ENCODE results near the gene D2HGDH. TPM values are rescaled to one million over a fixed set of nuclear protein-coding genes. Genes with fewer than 3 reads are reported as not detected.

The D2HGDH gene
- total and polyA plus RNA-seq, 2 of the 8 experiments (the other 6 are each of a cell fraction or from before 2014, with no cell fraction given), result 3.4 to 8.1 TPM

DNA sequence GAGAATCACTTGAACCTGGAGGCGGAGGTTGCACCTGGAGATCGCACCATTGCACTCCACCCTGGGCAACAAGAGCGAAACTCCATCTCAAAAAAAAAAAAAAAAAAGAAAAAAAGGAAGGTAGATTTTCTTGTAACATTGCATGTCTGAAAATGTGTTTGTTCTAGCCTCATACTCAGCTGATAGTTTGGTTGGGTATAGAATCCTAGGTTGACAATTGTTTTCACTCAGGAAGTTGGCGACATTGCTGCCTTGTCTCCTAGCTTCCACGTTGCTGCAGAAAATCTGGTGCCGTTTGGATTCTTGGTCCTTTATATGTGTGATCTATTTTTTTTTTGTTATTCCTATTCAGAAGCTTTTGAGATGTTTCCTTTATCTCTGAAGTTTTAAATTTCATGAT lies 27.9 kb upstream of the D2HGDH start:
- peaks cover 5 to 19% of the 10 kb centered on the region in 2 experiments; a peak in 3 of 4 replicates for H3K79me2 ChIP-seq (ENCODE audit: control insufficient read depth in 1 of 2, insufficient read depth in 2 of 2, low read length in 2 of 2)
- ChIA-PET POLR2A (ENCODE audit: partially characterized antibody) (interaction anchor here (0.5 to 6.5 kb wide), 7 partner anchors 11 to 1104 kb away, joined by 3 to 36 read pairs (median 3); no protein-coding TSS in a partner anchor), CTCF (ENCODE audit: partially characterized antibody) (interaction anchor here (0.7 to 1.4 kb wide), 3 partner anchors 11 to 172 kb away, joined by 3 to 4 read pairs (median 3); no protein-coding TSS in a partner anchor)
- H2AFZ ChIP-seq (ENCODE audit: low read length), result no peak overlapping the region
- H3K79me1 ChIP-seq (ENCODE audit: low read depth, low read length), result peaks cover 5% of the 10 kb centered on the region; the same call in 1 of the 2 replicates
- 97% methylated on average over 6 of the region's 6 CpGs; no CpG with 5 or more reads in 1 of the 2 experiments for WGBS, 2 experiments (ENCODE audit: extremely low coverage in 1 of 2, insufficient coverage in 1 of 2, insufficient read length in 1 of 2, insufficient replicate concordance in 2 of 2, low coverage in 1 of 2, low lambda C conversion rate in 2 of 2, missing lambda C conversion rate in 1 of 2)
- H3K9ac ChIP-seq (replicated peaks in 1 of 4; ENCODE audit: extremely low read depth in 1 of 4, low read depth in 3 of 4, low read length in 3 of 4), result no peak overlapping the region
- peaks cover 4 to 13% of the 10 kb centered on the region in 2 experiments for H4K20me1 ChIP-seq (replicated peaks in 1 of 2; ENCODE audit: control insufficient read depth in 1 of 2, insufficient read depth in 2 of 2, low read length in 2 of 2)
- H3K56ac ChIP-seq (replicated peaks; ENCODE audit: insufficient read length, low read depth, low read length), result no peak overlapping the region
- no peak overlapping the region for H4K8ac ChIP-seq (ENCODE audit: extremely low read depth, insufficient read depth, low read length)
- no peak overlapping the region for H3K14ac ChIP-seq (ENCODE audit: insufficient read length)
- peaks cover 2% of the 10 kb centered on the region; the same call in 1 of the 2 replicates for H3K23me2 ChIP-seq (ENCODE audit: low read depth, low read length)
- FAIRE-seq, result no peak
- no peak overlapping the region for H2BK120ac ChIP-seq (replicated peaks; ENCODE audit: low read depth, low read length)
- H4K91ac ChIP-seq (replicated peaks; ENCODE audit: insufficient read length, low read length), result no peak overlapping the region
- no peak overlapping the region for H4K5ac ChIP-seq (ENCODE audit: insufficient read length, low read depth, low read length)
- H2AK5ac ChIP-seq (ENCODE audit: low read depth, low read length), result no peak overlapping the region
- H3K27ac ChIP-seq (ENCODE audit: low read depth, low read length), result no peak overlapping the region
- peaks cover 20 to 54% (median 38%) of the 10 kb centered on the region in 4 experiments for H3K36me3 ChIP-seq (ENCODE audit: control insufficient read depth in 2 of 4, insufficient read depth in 4 of 4, low read length in 3 of 4)
- no peak overlapping the region for H2BK15ac ChIP-seq (ENCODE audit: low read length)
- peaks cover 0 to 5% (median 3%) of the 10 kb centered on the region in 4 experiments; a peak in 4 of 7 replicates for H3K4me1 ChIP-seq (replicated peaks in 1 of 4; ENCODE audit: control insufficient read depth in 3 of 4, insufficient read depth in 4 of 4, low read length in 3 of 4)
- H3K9me3 ChIP-seq (ENCODE audit: insufficient read depth in 2 of 2, low read depth in 1 of 2, low read length in 1 of 2), result no peaks in the 10 kb centered on the region
- TF ChIP-seq EP300 (IDR thresholded peaks at IDR 0.05; ENCODE audit: borderline replicate concordance in 1 of 2, low read depth in 2 of 2, low read length in 2 of 2), result no peak
- no peak for TF ChIP-seq FOSL1 (IDR thresholded peaks at IDR 0.05; ENCODE audit: insufficient read depth, low read depth, low read length)
- TF ChIP-seq SP2 (IDR thresholded peaks at IDR 0.05; ENCODE audit: low read length), result no peak
- no peak for TF ChIP-seq TAF7 (optimal IDR thresholded peaks at IDR 0.05; ENCODE audit: borderline replicate concordance, low read depth, low read length)
- no peak for TF ChIP-seq POLR2A (IDR thresholded peaks at IDR 0.05; ENCODE audit: control extremely low read depth in 1 of 2, low read depth in 2 of 2, low read length in 2 of 2)
- TF ChIP-seq SP4 (IDR thresholded peaks at IDR 0.05; ENCODE audit: low read length), result no peak
- TF ChIP-seq RBBP5 (IDR thresholded peaks at IDR 0.05; ENCODE audit: borderline replicate concordance, low read depth, low read length), result no peak
- TF ChIP-seq CBX5 (IDR thresholded peaks at IDR 0.05; ENCODE audit: low read depth, low read length), result no peak
- TF ChIP-seq SAP30 (IDR thresholded peaks at IDR 0.05; ENCODE audit: insufficient read depth, insufficient replicate concordance, low read length), result no peak
- no peak for TF ChIP-seq TAF1 (IDR thresholded peaks at IDR 0.05; ENCODE audit: low read depth, low read length)
- TF ChIP-seq YY1 (IDR thresholded peaks at IDR 0.05; ENCODE audit: low read depth, low read length), result no peak
- TF ChIP-seq, protein P1, sequence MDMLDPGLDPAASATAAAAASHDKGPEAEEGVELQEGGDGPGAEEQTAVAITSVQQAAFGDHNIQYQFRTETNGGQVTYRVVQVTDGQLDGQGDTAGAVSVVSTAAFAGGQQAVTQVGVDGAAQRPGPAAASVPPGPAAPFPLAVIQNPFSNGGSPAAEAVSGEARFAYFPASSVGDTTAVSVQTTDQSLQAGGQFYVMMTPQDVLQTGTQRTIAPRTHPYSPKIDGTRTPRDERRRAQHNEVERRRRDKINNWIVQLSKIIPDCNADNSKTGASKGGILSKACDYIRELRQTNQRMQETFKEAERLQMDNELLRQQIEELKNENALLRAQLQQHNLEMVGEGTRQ (IDR thresholded peaks at IDR 0.05; ENCODE audit: low read length), result no peak
- TF ChIP-seq SUZ12 (IDR thresholded peaks at IDR 0.05; ENCODE audit: low read length), result no peak
- no peak overlapping the region for H3K4ac ChIP-seq (replicated peaks; ENCODE audit: insufficient read length, low read depth, low read length)
- H3K23ac ChIP-seq (ENCODE audit: insufficient read length), result no peak overlapping the region
- no peak overlapping the region for H2BK20ac ChIP-seq (ENCODE audit: low read length)
- H3K18ac ChIP-seq (ENCODE audit: extremely low read depth, low read length), result no peak overlapping the region
- no peak overlapping the region for H3K4me3 ChIP-seq (ENCODE audit: extremely low read depth in 1 of 4, insufficient read depth in 2 of 4, low read depth in 3 of 4, low read length in 4 of 4)
- DNase-seq (ENCODE audit: low read depth in 1 of 2, low spot score in 2 of 2), result no peak
- no peaks in the 10 kb centered on the region for H3K27me3 ChIP-seq (replicated peaks in 1 of 4; ENCODE audit: control insufficient read depth in 3 of 4, extremely low read depth in 1 of 4, insufficient read depth in 3 of 4, low read length in 3 of 4)
- H2BK12ac ChIP-seq (ENCODE audit: low read depth, low read length), result no peak overlapping the region
- no peak overlapping the region for H3K4me2 ChIP-seq (ENCODE audit: insufficient read depth in 1 of 2, low read depth in 2 of 2, low read length in 2 of 2)
- H2BK5ac ChIP-seq (ENCODE audit: low read depth, low read length), result no peak overlapping the region
